Superior temporal gyrus (tissue), 1 donor: ENCODE measurements around the gene SESN1.
A peak's percentile ranks its signal among the peaks of the same experiment; 100 is the strongest.
"Not testable (repeated sequence)": the region's sequence is repeated elsewhere in the genome, so short reads cannot be mapped to it uniquely, and the experiment has no call there.

Experiments used
- DNase-seq: peaks from one replicate; pipeline ENCODE4 v3.0.0-alpha.2; 2016; ENCODE audit errors: extremely low spot score

SESN1 gene

GRCh38 chr6:109095036-109095834, 589 bp upstream of the SESN1 start, which contains the start of gene CEP57L1:
TSS of gene CEP57L1 (plus strand) at chr6:109095507. CDS start at chr6:109145222, 49,715 bp downstream.
- DNase-seq, result peak; percentile 98

- DNase-seq, result peak; percentile 67
Measured at GRCh38 chr6:109093732-109094415, 772 bp downstream of the SESN1 start.

- DNase-seq, result no peak
Measured at GRCh38 chr6:109092074-109092473, 2.6 kb downstream of the SESN1 start.

GRCh38 chr6:109091314-109092024, 3.2 kb downstream of the SESN1 start:
- DNase-seq, result no peak

- DNase-seq, result peak; percentile 24
Measured at GRCh38 chr6:109088995-109089394, 5.7 kb downstream of the SESN1 start.

- DNase-seq, result peak; percentile 37
Measured at GRCh38 chr6:109087661-109088264, 6.9 kb downstream of the SESN1 start.

GRCh38 chr6:109084146-109084545, 10.5 kb downstream of the SESN1 start:
- not testable (repeated sequence) for DNase-seq

- peak; percentile 33 for DNase-seq
Measured at GRCh38 chr6:109083657-109084056, 11.0 kb downstream of the SESN1 start.

GRCh38 chr6:109082188-109082577, 12.5 kb downstream of the SESN1 start:
- no peak for DNase-seq

GRCh38 chr6:109081516-109082187, 13.0 kb downstream of the SESN1 start:
- no peak for DNase-seq

GRCh38 chr6:109081026-109081425, 13.6 kb downstream of the SESN1 start:
- no peak for DNase-seq

GRCh38 chr6:109079981-109080380, 14.7 kb downstream of the SESN1 start:
- DNase-seq, result peak; percentile 79

GRCh38 chr6:109076377-109076776, 18.3 kb downstream of the SESN1 start:
- DNase-seq, result no peak

- no peak for DNase-seq
Measured at GRCh38 chr6:109075934-109076333, 18.7 kb downstream of the SESN1 start.

GRCh38 chr6:109074133-109074415, 20.6 kb downstream of the SESN1 start:
- no peak for DNase-seq

GRCh38 chr6:109073344-109074132, 21.1 kb downstream of the SESN1 start:
- DNase-seq, result peak; percentile 96

GRCh38 chr6:109071125-109071917, 23.3 kb downstream of the SESN1 start:
- no peak for DNase-seq

GRCh38 chr6:109069746-109070145, 24.9 kb downstream of the SESN1 start:
- no peak for DNase-seq

GRCh38 chr6:109062767-109063352, 31.8 kb downstream of the SESN1 start:
- DNase-seq, result no peak

GRCh38 chr6:109062216-109062615, 32.4 kb downstream of the SESN1 start:
- DNase-seq, result no peak
